Loucy (cell line): ENCODE measurements around the gene PDXP.

Experiments
- EZH2phosphoT487 ChIP-seq: fragments of 200-600 bp; IDR thresholded peaks from 2 replicates; pipeline ENCODE4 v1.6.1; 2018; ENCODE audit warnings: antibody characterized with exemption, mild to moderate bottlenecking, moderate library complexity, borderline replicate concordance
- TF ChIP-seq, protein P1 (sequence below): fragments of 200-600 bp; sonication (generic); conservative IDR thresholded peaks from 2 replicates; pipeline ENCODE4 v1.5.1; 2014; ENCODE audit warnings: mild to moderate bottlenecking, antibody characterized with exemption, low read length

DNA sequence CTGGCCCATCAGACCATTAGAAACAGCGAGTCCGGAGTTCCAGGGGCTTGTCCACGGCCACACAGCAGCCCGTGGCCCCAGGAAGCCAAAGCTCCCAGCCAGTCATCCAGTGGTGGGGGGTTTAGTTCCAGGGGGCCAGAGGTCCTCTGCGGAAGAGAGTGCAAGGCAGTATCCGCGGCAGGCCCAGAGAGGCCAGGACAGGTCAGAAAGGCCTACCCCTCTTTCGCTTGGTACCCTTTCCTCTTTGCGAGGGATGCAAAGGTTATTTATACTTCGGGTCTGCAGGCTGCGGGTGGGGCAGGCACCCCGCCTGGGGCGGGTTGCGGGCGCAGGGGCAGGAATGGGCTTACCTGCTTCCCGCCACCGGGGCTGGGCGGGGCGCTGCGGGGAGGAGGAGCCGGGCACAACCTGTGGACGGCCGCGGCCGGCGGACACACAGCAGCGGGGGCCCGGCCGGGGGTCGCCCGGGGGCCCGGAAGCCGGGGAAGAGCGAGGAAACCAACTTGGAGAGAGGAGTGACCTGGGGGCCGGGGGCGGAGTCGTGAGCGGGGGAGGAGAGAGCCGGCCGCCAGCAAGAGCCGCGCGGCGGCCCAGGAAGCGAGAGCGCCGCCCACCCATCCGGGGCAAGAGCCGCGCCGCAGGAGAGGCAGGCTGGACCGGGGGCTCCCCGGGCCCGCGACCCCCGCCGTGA lies 19.3 kb upstream of the PDXP start, which contains the start of gene SH3BP1:
- TF ChIP-seq, protein P1, sequence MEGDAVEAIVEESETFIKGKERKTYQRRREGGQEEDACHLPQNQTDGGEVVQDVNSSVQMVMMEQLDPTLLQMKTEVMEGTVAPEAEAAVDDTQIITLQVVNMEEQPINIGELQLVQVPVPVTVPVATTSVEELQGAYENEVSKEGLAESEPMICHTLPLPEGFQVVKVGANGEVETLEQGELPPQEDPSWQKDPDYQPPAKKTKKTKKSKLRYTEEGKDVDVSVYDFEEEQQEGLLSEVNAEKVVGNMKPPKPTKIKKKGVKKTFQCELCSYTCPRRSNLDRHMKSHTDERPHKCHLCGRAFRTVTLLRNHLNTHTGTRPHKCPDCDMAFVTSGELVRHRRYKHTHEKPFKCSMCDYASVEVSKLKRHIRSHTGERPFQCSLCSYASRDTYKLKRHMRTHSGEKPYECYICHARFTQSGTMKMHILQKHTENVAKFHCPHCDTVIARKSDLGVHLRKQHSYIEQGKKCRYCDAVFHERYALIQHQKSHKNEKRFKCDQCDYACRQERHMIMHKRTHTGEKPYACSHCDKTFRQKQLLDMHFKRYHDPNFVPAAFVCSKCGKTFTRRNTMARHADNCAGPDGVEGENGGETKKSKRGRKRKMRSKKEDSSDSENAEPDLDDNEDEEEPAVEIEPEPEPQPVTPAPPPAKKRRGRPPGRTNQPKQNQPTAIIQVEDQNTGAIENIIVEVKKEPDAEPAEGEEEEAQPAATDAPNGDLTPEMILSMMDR: no peak
- TF ChIP-seq EZH2phosphoT487: no peak
